ENCODE measurements around the gene SPOP.

DNA sequence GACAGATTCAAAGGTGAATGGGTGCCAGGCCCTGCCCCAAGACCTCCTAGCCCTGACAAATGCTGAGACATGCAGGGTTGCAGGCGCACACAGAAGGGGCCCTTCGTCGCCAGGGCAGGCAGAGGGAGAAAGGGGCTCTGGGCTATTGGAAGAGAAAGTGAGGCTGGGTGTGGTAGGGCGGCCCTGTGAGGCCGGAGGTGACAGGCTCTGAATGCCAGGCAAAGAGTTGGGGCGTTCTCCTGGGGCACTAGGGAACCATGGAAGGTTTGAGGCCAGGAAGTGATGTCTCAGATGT is 128.6 kb downstream of the SPOP start:
- no peak for TF ChIP-seq EZH2 (IDR thresholded peaks at IDR 0.05; ENCODE audit: borderline replicate concordance)
- no peak for TF ChIP-seq CTCF (IDR thresholded peaks at IDR 0.05; ENCODE audit: poor library complexity)
